Measurements from ENCODE around the gene APEH.

APEH gene

DNA sequence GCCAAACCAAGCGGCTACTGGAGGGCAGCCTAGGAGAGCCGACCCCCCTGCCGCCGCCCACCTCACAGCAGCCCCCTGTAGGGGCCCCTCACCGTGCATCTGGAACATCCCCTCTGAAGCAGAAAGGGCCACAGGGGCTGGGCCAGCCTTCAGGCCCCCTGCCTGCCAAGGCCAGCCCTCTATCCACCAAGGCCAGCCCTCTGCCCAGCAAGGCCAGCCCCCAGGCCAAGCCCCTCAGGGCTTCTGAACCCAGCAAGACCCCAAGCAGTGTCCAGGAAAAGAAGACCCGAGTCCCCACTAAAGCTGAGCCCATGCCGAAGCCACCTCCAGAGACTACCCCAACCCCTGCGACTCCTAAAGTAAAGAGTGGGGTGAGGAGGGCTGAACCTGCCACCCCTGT lies 23.5 kb upstream of the APEH start:
- DNase-seq (ENCODE audit: low read depth) = no peak

DNA sequence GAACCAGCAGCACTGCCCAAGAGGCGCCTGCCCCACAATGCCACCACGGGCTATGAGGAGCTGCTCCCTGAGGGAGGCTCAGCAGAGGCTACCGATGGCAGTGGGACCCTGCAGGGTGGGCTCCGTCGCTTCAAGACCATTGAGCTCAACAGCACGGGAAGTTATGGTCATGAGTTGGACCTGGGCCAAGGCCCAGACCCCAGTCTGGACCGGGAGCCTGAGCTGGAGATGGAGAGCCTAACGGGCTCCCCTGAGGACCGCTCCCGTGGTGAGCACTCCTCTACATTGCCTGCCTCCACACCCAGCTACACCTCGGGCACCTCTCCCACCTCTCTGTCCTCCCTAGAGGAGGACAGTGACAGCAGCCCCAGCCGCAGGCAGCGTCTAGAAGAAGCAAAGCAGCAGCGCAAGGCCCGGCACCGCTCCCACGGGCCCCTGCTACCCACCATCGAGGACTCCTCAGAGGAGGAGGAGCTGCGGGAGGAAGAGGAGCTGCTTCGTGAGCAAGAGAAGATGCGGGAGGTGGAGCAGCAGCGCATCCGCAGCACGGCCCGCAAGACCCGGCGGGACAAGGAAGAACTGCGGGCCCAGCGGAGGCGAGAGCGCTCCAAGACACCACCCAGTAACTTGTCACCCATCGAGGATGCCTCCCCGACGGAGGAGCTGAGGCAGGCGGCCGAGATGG lies 21.8 kb upstream of the APEH start:
- DNase-seq (ENCODE audit: low read depth) = no peak

- no peak for DNase-seq (ENCODE audit: low read depth)
These were observed 21.2 kb upstream of the APEH start for GRCh38 chr3:49652903-49653415.

- no peak for DNase-seq (ENCODE audit: low read depth)
These were observed 20.5 kb upstream of the APEH start for GRCh38 chr3:49653621-49654020.

DNA sequence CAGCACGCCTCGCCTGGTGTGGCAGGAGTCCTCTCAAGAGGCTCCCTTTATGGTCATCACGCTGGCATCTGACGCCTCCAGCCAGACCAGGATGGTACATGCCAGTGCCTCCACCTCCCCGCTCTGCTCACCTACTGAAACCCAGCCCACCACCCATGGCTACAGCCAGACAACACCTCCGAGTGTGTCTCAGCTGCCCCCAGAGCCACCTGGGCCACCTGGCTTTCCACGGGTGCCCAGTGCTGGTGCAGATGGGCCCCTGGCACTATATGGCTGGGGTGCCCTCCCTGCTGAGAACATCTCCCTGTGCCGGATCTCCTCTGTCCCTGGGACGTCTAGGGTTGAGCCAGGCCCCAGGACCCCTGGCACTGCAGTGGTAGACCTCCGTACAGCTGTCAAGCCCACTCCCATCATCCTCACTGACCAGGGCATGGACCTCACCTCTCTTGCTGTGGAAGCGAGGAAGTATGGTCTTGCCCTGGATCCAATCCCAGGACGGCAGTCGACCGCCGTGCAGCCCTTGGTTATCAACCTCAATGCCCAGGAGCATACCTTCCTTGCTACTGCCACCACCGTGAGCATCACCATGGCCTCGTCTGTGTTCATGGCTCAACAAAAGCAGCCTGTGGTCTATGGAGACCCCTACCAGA lies 19.9 kb upstream of the APEH start:
- DNase-seq (ENCODE audit: low read depth) = no peak

GRCh38 chr3:49654955-49655556 lies 19.1 kb upstream of the APEH start:
- DNase-seq (ENCODE audit: low read depth) = no peak

GRCh38 chr3:49655731-49656285 lies 18.3 kb upstream of the APEH start:
- no peak for DNase-seq (ENCODE audit: low read depth)

- DNase-seq (ENCODE audit: low read depth) = no peak
These were observed 17.5 kb upstream of the APEH start for GRCh38 chr3:49656541-49657112.

- no peak for DNase-seq (ENCODE audit: low read depth)
These were observed 16.8 kb upstream of the APEH start for GRCh38 chr3:49657208-49657915.

DNA sequence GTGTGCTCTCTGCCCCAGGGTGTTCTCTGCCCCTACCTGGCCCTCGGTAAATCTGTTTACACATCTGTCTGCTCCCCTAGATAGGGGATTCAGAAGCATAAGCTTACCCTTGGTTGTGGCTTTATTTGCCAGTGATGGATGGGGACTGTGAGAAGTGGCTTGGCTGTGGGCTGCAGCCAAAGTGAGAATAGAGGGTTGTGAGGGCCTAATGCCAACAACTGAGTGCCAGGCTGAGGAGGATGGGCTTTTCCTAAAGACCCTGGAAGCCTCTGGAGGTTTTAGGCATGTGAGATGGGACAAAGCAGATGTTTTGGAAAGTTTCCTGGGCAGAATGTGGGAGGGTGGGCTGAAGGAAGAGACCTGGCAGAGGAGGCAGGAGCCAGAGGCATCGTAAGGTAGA lies 15.4 kb upstream of the APEH start:
- DNase-seq (ENCODE audit: low read depth) = no peak

DNA sequence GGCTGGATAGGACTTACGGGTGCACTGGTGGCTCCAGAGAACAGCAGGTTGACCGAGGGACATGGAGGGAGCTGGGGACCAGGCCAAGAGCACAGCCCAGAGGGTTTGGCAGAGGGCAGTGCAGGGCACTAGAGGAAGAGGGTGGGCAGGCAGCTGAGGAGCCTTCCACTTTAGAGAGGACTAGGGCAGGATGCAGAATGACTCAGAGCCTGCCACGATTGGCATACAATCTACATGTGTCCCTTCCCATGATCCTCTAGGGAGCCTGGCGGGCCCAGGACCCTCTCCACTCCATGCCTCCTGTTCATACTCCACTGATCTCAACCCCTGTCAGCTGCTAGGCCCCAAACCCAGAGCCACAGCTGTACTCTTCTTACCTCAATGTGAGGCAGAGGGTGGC lies 14.4 kb upstream of the APEH start:
- no peak for DNase-seq (ENCODE audit: low read depth)

- DNase-seq (ENCODE audit: low read depth) = no peak
These were observed 12.9 kb upstream of the APEH start for GRCh38 chr3:49661281-49661680.

- no peak for DNase-seq (ENCODE audit: low read depth)
These were observed 12.1 kb upstream of the APEH start for GRCh38 chr3:49662021-49662420.

DNA sequence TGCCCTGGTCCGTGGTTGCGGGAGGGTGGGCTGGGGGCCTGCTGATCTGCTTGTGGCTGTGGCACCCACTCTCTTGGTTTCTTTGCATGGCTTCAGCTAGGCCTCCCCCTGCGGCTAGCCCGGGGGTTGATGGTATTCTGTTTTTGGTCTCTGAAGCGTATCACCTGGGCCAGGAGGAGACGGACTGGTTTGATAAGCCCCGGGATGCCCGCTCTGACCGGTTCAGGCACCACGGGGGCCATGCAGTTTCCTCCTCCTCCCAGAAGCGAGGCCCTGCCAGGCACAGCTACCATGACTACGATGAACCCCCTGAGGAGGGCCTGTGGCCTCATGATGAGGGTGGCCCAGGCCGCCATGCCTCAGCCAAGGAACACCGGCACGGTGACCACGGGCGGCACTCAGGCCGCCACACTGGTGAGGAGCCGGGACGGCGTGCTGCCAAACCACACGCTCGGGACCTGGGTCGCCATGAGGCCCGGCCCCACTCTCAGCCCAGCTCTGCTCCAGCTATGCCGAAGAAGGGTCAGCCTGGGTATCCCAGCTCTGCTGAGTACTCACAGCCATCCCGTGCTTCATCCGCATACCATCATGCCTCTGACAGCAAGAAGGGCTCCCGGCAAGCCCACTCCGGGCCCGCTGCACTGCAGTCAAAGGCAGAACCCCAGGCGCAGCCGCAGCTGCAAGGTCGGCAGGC lies 11.3 kb upstream of the APEH start:
- DNase-seq (ENCODE audit: low read depth) = no peak

GRCh38 chr3:49663831-49664230 lies 10.3 kb upstream of the APEH start:
- DNase-seq (ENCODE audit: low read depth) = no peak

- no peak for DNase-seq (ENCODE audit: low read depth)
These were observed 9.9 kb upstream of the APEH start for GRCh38 chr3:49664300-49664699.

- no peak for DNase-seq (ENCODE audit: low read depth)
These were observed 8.2 kb upstream of the APEH start for GRCh38 chr3:49665822-49666519.

- no peak for DNase-seq (ENCODE audit: low read depth)
These were observed 7.6 kb upstream of the APEH start for GRCh38 chr3:49666592-49666991.

- no peak for DNase-seq (ENCODE audit: low read depth)
These were observed 6.3 kb upstream of the APEH start for GRCh38 chr3:49667701-49668413.

GRCh38 chr3:49668414-49668797 lies 5.7 kb upstream of the APEH start:
- no peak for DNase-seq (ENCODE audit: low read depth)

Measured in activated T-helper 1 cell treated with Interleukin-2 at 50 U/mL for 16 hours (primary cell).